IMR-90 (cell line): ENCODE results near the gene IRAK1.

ENCODE experiments used
- RFX5 ChIP-seq: IDR thresholded peaks from 2 replicates; pipeline ENCODE4 v1.8.0; 2012; ENCODE audit warnings: low read depth, mild to moderate bottlenecking, low read length, moderate library complexity
- TF ChIP-seq, protein P1 (sequence below): conservative IDR thresholded peaks from 2 replicates; pipeline ENCODE4 v1.5.1; 2012; ENCODE audit warnings: mild to moderate bottlenecking, low read depth, low read length, improper control_type of control experiment

GRCh38 chrX:153984351-153985178 lies 35.1 kb downstream of the IRAK1 start:
- TF ChIP-seq, protein P1, sequence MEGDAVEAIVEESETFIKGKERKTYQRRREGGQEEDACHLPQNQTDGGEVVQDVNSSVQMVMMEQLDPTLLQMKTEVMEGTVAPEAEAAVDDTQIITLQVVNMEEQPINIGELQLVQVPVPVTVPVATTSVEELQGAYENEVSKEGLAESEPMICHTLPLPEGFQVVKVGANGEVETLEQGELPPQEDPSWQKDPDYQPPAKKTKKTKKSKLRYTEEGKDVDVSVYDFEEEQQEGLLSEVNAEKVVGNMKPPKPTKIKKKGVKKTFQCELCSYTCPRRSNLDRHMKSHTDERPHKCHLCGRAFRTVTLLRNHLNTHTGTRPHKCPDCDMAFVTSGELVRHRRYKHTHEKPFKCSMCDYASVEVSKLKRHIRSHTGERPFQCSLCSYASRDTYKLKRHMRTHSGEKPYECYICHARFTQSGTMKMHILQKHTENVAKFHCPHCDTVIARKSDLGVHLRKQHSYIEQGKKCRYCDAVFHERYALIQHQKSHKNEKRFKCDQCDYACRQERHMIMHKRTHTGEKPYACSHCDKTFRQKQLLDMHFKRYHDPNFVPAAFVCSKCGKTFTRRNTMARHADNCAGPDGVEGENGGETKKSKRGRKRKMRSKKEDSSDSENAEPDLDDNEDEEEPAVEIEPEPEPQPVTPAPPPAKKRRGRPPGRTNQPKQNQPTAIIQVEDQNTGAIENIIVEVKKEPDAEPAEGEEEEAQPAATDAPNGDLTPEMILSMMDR: no peak
- no peak for TF ChIP-seq RFX5
